ENCODE results near the gene SCOC.

Gene SCOC

DNA sequence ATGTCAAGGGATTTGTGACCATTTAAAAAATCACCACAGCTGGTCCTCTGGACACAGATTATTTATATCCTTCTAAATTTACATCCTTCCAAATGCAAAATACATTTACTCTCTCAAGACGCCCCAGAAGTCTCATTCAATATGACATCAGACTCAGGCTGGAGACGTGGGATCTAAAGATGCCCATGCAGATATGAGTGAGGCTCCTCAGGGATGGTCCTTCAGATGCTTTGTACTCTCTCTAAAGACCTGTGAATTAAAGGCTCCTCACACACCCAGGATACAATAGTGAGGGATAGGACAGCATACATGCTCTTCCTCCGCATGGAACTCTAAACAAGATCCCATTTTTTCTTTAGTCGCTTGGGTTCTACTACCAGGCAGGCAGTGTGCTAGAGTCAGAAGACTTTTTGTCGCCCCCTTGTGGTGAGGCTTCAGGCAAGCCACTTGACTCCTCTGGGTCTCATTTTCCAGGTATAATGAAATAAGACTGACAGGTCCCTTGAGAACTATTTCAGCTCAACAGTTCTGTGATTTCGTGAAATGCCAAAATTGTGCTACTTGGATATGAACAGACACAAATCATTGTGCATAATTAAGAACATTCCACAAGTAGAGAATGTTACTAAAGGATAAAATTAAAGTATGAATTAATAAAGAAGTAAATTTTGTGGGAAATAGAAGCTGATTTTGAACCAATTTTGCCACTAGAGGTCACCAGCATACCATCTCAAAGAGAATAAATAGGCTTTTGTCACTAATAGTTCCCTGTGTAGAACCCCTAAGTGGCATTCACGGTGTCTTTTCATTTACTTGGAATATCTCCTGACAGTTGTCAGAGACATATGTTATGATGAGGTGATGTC, 13.7 kb upstream of the SCOC start:
- H3K27ac ChIP-seq = no peak overlapping the region
- TF ChIP-seq ZFX (IDR thresholded peaks at IDR 0.05) = no peak
- TF ChIP-seq CTCF (conservative IDR thresholded peaks at IDR 0.05) = peak; percentile 94

DNA sequence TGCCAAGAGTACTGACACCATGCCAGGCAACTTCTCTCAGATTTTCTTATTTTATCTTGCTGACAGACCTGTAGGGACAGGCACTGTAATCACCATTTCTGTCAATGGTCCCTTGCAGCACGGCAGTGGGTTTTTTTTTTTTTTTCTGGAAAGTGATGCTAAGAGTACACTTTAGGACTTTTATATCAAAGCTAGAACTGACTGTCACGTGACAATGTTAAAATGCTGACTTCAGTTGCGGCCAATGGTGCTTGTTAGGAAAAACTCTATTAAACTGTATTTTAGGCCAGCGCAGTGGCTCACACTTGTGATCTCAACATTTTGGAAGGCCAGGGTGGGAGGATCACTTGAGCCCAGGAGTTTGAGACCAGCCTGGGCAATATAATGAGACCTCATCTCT, 12.3 kb upstream of the SCOC start:
- no peak overlapping the region for H3K27ac ChIP-seq
- TF ChIP-seq ZFX (IDR thresholded peaks at IDR 0.05) (no peak), CTCF (conservative IDR thresholded peaks at IDR 0.05) (no peak)

GRCh38 chr4:140363051-140363450, 10.4 kb upstream of the SCOC start:
- TF ChIP-seq CTCF (conservative IDR thresholded peaks at IDR 0.05) (no peak), ZFX (IDR thresholded peaks at IDR 0.05) (no peak)
- H3K27ac ChIP-seq = no peak overlapping the region

DNA sequence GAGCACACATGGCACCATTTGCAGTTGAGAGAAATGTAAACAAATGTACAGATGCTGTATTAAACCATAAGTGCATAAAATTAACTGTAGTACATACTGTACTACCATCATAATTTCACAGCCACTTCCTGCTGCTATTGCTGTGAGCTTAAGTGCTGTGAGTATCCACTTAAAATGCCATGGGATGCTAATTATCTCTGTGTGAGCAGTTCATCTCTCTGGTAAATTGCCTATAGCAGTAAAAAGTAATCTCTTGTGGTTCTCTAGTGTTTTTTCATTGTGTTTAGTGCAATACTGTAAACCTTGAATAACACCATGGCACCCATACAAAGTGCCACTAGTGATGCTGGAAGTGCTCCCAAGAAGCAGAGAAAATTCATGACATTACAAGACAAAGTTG, 9.9 kb upstream of the SCOC start:
- no peak overlapping the region for H3K27ac ChIP-seq
- TF ChIP-seq ZFX (IDR thresholded peaks at IDR 0.05) (no peak), CTCF (conservative IDR thresholded peaks at IDR 0.05) (no peak)

DNA sequence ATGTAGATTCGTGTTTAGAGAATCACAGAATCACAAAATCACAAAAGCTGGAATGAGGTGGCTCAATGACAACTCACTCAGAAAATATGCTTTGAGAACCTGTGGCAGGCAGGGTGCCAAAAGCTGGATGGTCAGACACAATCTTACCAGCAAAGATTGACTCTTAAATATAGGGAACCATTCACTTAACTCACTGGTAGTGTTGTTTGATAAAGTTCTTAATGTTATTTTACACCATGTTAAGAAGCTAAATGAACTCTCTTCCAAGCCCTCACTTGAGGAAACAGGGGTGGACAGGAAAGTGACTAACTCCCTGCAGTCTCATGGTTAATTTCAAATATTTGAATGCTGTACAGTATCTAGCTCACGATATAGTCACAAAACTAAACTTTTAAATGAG, 5.7 kb upstream of the SCOC start:
- TF ChIP-seq CTCF (conservative IDR thresholded peaks at IDR 0.05) (no peak), ZFX (IDR thresholded peaks at IDR 0.05) (no peak)
- H3K27ac ChIP-seq = no peak overlapping the region

GRCh38 chr4:140368686-140369085, 4.8 kb upstream of the SCOC start:
- H3K27ac ChIP-seq = no peak overlapping the region
- TF ChIP-seq ZFX (IDR thresholded peaks at IDR 0.05) = no peak
- no peak for TF ChIP-seq CTCF (conservative IDR thresholded peaks at IDR 0.05)

GRCh38 chr4:140372751-140373327, 607 bp upstream of the SCOC start:
- H3K27ac ChIP-seq = peak overlapping the region; percentile 92
- TF ChIP-seq CTCF (conservative IDR thresholded peaks at IDR 0.05) (no peak), ZFX (IDR thresholded peaks at IDR 0.05) (no peak)

Data from C4-2B (cell line).